Tongue (tissue), 2 donors: ENCODE results near the gene RAP1GAP. TPM values are rescaled to one million over a fixed set of nuclear protein-coding genes. Genes with fewer than 3 reads are reported as not detected.

ENCODE experiments used
- DNase-seq: peaks from one replicate; pipeline ENCODE4 v3.0.0-alpha.2; 2015
- total RNA-seq: library from RNA; depleted of rRNA; stranded (reverse); fragments of >200 nt; gene quantifications from one replicate; pipeline ENCODE4 v1.2.3, GENCODE V29; 2014

Gene RAP1GAP
- total RNA-seq = 2.7 TPM

DNA sequence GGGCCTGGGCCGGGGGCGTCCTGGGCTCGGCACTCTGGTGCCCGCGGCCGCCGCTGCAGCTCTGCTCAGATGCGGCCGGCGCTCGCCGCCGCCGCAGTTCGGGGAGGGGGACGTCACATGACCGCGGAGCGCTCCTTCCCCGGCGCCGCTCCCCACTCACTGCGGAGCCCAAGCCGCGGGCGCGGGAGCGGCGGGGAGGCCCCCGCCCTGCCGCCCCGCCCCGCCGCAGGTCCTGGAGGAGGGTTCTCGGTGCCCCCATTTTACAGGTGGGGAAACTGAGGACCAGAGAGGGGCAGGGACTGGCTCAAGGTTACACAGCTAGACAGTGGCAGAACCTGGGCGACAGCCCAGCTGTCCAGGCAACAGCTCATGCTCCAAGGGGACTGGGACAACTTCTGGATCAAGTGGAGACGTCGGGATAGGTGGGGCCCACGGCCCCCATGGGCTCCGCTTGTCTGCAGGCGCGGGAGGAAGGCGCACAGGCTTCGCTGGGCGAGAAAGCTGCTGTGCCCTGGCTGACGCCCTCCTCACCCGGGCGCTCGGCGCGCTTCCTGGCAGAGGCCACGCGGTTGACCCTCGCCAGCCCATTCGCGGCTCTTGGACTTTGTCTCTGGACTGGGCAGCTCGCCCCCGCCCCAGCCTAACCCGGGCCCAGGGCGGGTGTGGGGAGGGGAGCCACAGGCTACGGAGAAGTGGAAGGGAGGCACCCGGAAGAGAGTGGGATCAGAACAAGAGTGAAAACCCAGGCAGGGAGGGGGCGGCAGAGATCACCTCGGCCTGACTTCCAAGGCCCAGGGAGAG is at the start of gene RAP1GAP:
RAP1GAP (minus strand) TSS at position 100 of the 801 bp plus-strand sequence. CDS start 49,325 bp downstream, outside the sequence.
- no peak for DNase-seq

- DNase-seq = no peak
Observed at GRCh38 chr1:21716169-21716568, 47.0 kb upstream of the RAP1GAP start.

- DNase-seq = no peak
Observed at GRCh38 chr1:21707891-21708290, 38.7 kb upstream of the RAP1GAP start.

- no peak for DNase-seq
Observed at GRCh38 chr1:21707086-21707840, 38.1 kb upstream of the RAP1GAP start.

DNA sequence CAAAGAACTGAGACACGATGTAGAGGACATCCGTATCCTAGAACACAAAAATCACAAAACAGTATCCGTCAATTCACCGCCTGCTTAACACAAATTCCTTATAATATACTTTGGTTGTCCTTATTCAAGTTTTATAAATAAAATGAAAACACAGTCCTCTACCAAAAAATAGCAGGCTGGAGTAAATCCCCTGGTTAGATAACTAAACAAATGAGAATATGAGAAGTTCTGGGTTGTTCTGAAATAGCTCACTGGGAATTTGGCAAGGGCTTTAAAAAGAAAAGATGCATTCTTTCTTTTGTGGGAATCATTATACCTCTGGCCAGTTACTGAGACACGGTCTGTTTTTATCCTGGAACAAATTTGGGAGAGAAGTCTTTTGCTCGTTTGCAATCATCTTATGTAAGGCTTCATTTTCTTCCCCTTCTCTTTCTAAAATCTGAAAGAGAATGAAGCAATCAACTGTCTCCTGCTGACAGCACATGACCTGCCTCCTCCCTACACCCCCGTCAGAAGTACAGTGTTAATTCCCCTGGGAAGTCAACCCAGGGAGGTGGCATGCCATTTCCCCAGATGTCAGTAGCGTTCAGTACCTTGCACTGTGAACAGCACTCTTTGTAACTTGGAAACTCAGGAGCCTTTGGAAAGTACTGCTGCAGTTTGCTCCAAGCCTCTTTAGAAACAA is 37.1 kb upstream of the RAP1GAP start:
- DNase-seq = no peak

DNA sequence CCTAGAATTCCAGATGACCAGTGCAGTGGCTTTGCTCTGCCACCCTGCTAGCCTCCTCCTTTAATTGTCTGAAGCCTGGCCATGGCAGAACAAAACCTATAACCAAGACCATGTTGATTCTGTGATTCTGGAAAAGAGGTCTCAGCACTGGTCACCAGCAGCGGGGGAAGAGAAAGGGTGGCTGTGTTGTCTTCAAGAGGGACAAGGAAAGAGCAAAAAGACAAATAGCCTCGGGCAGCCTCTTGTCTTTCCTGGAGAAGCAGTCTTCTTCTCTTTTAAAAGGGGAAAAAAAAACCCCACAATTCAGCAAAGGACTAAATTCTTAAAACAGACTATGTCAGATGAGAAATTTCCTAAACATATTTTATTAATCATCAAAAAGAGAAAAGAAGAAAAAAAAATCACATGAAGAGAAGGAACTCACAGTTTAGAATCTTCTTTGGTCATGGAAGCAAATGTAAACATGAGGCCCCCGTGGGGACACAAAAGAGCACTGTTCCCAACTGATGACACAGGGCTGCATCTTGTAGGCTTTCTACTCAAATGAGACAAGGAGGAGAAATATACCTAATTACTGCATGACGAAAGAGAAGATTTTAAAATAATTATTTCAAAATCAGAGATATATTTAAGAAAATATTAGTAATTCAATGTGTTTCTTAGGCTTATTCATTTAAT is 36.3 kb upstream of the RAP1GAP start:
- peak; percentile 9 for DNase-seq

- no peak for DNase-seq
Observed at GRCh38 chr1:21704145-21704544, 35.0 kb upstream of the RAP1GAP start.

- DNase-seq = peak; percentile 40
Observed at GRCh38 chr1:21703318-21703963, 34.3 kb upstream of the RAP1GAP start.

DNA sequence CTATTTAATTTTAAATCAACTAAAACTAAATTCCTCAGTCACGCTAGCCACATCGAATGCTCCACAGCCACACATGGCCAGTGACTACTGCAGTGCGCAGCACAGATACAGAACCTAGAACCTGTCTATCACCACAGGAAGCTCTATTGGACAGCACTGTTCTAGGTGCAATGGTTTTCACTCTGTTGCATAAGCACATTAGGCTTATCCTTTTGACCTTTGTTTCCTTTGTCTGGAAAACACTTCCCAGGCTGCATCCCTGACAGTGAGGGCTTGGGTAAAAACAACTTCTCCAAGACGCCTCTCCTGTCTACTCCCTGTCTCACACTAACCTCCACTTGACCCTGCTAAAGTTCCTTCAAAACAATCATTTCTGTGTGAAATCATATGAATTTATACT is 33.6 kb upstream of the RAP1GAP start:
- DNase-seq = no peak

DNA sequence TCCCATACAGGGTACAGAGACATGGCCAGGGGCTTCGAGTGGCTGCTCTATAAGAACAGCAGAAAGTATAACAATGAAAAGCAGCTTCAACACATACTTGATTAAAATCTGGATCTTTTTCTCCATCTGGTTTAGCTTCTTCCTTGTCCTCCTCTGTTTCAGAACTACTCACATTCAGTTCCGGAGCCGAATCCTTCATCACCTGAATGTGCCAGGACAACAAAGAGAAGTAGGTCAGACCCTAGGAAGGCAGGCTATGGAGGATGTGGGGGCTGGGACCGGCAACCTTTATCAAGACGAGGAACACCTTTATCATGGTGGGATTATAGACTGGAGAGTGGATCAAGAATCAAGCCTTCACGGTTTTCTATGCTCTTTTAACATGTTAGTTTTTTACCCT is 32.2 kb upstream of the RAP1GAP start:
- DNase-seq = no peak

DNA sequence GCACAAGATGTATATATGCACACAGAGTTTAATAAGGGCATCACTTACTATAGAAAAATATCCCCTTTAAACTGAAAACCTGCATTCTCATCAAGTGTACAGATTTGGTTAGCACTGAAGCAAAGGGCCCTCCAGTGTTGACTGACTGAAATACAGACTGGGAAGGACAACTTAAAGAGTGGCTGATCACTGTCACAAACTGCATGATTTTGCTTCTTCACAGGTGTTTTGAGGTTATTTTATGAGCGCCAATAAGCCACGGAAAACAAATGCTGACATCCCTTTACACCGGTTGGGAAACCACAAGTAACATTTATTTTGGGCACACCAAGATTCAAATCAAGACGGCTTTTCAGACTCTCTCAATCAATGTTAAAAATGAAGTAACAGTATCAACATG is 30.9 kb upstream of the RAP1GAP start:
- DNase-seq = no peak

GRCh38 chr1:21696931-21697330 is 27.8 kb upstream of the RAP1GAP start:
- peak; percentile 9 for DNase-seq

DNA sequence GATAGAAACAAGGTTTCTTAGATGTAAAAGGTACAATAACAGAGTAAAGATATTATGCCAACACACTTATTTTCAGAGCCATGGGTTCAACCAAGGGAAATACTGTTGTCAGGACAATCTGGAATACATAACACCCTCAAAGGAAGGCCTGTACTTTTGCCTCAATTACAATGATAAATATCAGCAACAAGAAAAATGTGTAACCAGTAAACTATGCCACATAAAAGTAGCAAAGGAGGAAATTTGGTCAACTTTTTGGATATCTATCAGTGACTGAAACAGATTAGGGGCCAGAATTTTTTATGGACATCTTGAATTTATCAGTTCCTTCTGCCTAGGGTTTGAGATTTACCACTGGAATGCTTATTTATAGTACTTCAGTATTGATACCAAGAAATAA is 24.6 kb upstream of the RAP1GAP start:
- DNase-seq = no peak

DNA sequence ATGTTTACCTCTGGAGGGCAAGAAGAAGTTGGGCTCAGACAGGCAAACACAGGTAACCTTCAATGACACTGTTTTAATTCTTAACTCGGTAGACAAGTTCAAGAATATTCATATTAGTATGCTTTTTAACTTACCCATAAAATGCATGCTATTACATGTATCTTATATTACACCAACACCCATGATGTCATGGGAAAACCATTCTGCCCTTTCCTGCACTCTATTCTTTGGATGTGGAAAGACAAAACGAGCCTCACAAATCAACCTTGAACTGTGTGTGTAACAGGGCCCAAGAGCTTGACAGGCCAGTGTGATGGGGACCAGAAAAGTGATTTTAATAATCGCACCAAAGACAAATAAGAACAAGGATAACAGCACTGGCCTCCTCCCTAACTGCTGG is 22.6 kb upstream of the RAP1GAP start:
- DNase-seq = no peak

- no peak for DNase-seq
Observed at GRCh38 chr1:21689661-21690372, 20.7 kb upstream of the RAP1GAP start.

- no peak for DNase-seq
Observed at GRCh38 chr1:21687081-21687529, 17.9 kb upstream of the RAP1GAP start.

DNA sequence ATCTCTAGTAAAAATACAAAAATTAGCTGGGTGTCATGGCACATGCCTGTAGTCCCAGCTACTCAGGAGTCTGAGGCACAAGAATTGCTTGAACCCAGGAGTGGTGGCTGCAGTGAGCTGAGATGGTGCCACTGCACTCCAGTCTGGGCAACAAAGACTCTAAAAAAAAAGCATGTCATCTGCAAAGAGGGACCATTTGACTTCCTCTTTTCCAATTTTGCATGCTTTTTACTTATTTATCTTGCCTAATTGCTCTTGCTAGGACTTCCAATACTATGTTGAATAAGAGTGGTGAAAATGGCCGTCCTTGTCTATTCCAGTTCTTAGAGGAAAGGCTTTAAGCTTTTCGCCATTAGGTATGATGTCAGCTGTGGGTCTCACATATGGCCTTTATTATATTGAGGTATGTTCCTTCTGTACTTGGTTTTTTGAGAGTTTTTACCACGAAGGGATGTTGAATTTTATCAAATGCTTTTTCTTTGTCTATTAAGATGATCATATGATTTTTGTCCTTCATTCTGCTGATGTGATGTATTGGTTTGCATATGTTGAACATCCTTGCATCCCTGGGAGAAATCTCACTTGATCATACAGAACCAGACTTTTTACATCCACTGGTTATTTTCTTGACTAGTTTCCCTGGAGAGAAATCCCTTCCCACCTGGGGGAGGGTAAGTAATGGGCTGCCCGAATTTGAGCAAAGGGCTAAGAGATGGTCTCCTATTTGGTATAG is 17.0 kb upstream of the RAP1GAP start:
- DNase-seq = no peak

- DNase-seq = no peak
Observed at GRCh38 chr1:21681426-21681825, 12.3 kb upstream of the RAP1GAP start.

GRCh38 chr1:21680918-21681317 is 11.8 kb upstream of the RAP1GAP start:
- no peak for DNase-seq

DNA sequence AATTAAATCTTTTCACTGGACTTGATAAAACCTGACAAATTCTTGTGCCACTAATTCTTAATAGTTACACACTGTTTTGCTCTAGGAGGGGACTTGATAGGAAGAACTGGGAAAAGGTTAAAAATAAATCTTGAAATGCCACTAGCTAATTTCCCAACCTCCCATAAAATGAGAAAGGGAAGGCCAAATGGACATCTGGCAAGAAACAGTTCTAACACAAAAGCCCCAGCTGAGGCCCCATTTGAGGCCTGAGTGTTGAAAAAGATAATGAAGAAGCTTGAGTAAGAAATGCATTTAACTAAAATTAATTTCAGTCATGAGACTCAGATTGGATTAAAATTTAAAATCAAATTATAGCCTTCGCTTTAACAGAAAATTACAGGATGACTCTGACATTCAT is 11.2 kb upstream of the RAP1GAP start:
- DNase-seq = no peak
